GM08714 (cell line): Measurements from ENCODE around the gene MS4A5.
A peak's percentile ranks its signal among the peaks of the same experiment; 100 is the strongest.

ENCODE experiments used
- H3K4me3 ChIP-seq: fragments of 200-500 bp; sonication (Bioruptor generic); 2 replicates; pipeline ENCODE4 v1.5.1; 2014; ENCODE audit warnings: mild to moderate bottlenecking, low read length, inconsistent platforms
- ZNF274 ChIP-seq: IDR thresholded peaks from 2 replicates; pipeline ENCODE4 v1.6.1; 2012; ENCODE audit warnings: mild to moderate bottlenecking, low read depth, low read length

Gene MS4A5

DNA sequence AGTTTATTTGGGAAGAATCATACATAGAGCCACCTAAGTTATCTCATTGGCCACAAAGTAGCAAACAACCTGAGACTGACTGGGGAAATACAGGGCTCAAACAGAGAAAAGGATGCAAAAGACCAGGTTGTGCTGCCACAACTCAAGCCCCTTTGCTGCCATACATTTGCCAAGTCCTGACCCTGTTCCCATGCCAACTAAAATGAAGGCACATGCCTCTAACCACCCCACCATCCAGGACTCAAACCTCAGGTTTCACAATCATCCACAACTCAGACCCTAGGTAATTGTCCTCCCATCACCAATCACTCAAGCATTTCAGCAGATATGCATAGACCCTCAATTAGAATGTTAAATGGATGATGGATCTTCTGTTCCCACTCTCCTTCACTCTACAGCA, 24.8 kb downstream of the MS4A5 start:
- H3K4me3 ChIP-seq: no peak overlapping the region; the same call in 1 of the 2 replicates
- no peak for TF ChIP-seq ZNF274

DNA sequence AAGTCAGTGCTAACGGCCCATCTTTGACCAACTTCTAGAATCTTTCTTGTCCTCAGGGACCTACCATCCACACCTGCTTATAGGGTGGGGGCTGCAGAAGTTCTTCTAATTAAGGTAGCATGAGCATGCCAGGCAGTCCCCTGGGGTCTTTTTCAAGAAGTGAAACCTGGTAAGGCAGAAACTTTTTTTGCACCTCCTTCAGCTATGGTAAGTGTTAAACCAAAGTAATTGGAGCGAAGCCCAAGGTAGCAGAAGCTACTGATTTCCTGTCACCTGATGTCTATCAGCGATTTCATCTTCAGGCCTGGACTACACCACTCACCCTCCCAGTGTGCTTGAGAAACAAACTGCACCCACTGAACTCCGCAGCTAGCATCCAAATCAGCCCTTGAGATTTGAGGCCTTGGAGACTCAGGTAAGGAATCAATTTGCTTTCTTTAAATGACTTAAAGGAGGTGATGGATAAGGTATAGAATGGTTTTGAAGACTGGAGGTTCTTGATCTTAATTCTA, 26.2 kb downstream of the MS4A5 start, which contains the start of gene MS4A1:
Gene MS4A1, plus strand, starts transcription at position 317 of the 512 bp plus-strand sequence. CDS start 6,528 bp downstream, outside the sequence.
- no peak for TF ChIP-seq ZNF274
- H3K4me3 ChIP-seq: peak within 1 kb of the TSS; percentile 99

- no peak for TF ChIP-seq ZNF274
- H3K4me3 ChIP-seq: peak overlapping the region; percentile 99
Observed at GRCh38 chr11:60457576-60457975, 28.2 kb downstream of the MS4A5 start.

DNA sequence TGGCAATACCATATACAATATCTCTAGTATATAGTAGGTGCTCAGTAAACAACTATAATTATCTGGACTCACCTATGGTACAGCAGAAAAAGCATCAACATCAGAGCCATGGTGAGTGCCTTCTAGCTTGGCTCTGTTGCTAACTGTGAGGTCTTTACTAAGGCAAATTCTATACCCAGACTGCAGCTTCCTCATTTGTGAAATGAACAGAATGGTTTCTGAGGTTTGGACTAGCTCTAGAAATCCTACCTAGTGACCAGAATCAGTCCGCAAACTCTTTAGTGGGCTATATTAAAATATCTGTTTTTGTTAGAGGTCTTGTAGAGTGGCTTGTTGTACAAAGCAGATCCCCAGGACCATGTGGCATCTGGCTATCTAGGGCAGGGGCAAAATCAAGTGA, 30.0 kb downstream of the MS4A5 start:
- no peak for TF ChIP-seq ZNF274
- H3K4me3 ChIP-seq: peak overlapping the region; percentile 99

DNA sequence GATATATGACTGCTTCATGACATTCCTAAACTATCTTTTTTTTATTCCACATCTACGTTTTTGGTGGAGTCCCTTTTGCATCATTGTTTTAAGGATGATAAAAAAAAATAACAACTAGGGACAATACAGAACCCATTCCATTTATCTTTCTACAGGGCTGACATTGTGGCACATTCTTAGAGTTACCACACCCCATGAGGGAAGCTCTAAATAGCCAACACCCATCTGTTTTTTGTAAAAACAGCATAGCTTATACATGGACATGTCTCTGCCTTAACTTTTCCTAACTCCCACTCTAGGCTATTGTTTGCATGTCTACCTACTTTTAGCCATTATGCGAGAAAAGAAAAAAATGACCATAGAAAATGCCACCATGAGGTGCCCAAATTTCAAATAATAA, 39.5 kb downstream of the MS4A5 start:
- H3K4me3 ChIP-seq: no peak overlapping the region
- no peak for TF ChIP-seq ZNF274

DNA sequence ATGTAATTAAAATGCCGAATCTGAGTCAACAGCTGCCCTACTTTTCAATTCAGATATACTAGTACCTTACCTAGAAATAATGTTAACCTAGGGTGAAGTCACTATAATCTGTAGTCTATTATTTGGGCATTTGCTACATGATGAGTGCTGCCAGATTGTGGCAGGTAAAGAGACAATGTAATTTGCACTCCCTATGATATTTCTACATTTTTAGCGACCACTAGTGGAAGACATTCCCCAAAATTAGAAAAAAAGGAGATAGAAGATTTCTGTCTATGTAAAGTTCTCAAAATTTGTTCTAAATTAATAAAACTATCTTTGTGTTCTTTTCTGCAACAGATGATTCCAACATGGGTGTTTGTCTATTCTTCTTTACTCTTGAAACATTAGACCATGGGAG, 40.4 kb downstream of the MS4A5 start:
- TF ChIP-seq ZNF274: no peak
- no peak overlapping the region for H3K4me3 ChIP-seq

- no peak overlapping the region for H3K4me3 ChIP-seq
- no peak for TF ChIP-seq ZNF274
Observed at GRCh38 chr11:60477035-60477445, 47.7 kb downstream of the MS4A5 start.

- TF ChIP-seq ZNF274: no peak
- no peak overlapping the region for H3K4me3 ChIP-seq
Observed at GRCh38 chr11:60482361-60482760, 53.0 kb downstream of the MS4A5 start.

DNA sequence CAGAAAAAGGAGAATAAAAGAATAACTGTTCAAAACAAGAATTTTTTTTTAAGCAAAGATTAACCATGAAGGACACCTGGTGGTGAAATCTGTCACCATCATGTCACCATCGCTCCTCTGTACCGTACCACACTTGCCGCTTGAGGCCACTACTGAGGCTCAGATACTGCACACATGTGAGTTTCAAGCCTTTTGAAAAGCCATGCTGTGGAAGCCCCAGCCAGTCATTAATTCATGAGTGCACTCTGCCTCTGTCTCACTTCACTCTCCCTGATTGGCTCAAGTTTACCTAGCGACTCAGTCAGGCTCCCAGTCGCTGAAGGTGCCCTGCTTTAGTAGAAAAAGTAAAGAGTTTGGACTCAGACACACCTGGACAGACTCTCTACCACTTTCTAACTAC, 56.6 kb downstream of the MS4A5 start:
- no peak for TF ChIP-seq ZNF274
- no peak overlapping the region for H3K4me3 ChIP-seq

- no peak for TF ChIP-seq ZNF274
- no peak within 1 kb of the TSS for H3K4me3 ChIP-seq
Observed at GRCh38 chr11:60492488-60493009, 63.2 kb downstream of the MS4A5 start, which contains the start of gene MS4A12. Gene MS4A12, plus strand, starts transcription at chr11:60492778. Its CDS starts 4,541 bp downstream, at chr11:60497319.

GRCh38 chr11:60493454-60493853, 64.1 kb downstream of the MS4A5 start:
- no peak for TF ChIP-seq ZNF274
- H3K4me3 ChIP-seq: no peak overlapping the region
